GM18499 (cell line): ENCODE data around the gene SETD1A.

Experiments
- ATAC-seq: cut with Tn5 transposase; IDR thresholded peaks from one replicate; pipeline ENCODE4 v1.9.1; 2021; ENCODE audit warnings: moderate number of reproducible peaks; ENCODE audit not compliant: insufficient read depth, unreplicated experiment

The SETD1A gene

GRCh38 chr16:30980023-30980371, 22.4 kb downstream of the SETD1A start:
- ATAC-seq = no peak

GRCh38 chr16:30980434-30980833, 22.9 kb downstream of the SETD1A start:
- no peak for ATAC-seq

- no peak for ATAC-seq
Measured at GRCh38 chr16:30980959-30981358, 23.4 kb downstream of the SETD1A start.

- ATAC-seq = no peak
Measured at GRCh38 chr16:30982548-30983288, 25.2 kb downstream of the SETD1A start.

GRCh38 chr16:30983289-30983889, 25.8 kb downstream of the SETD1A start:
- ATAC-seq = no peak

- no peak for ATAC-seq
Measured at GRCh38 chr16:30983898-30984610, 26.5 kb downstream of the SETD1A start.

- no peak for ATAC-seq
Measured at GRCh38 chr16:30984669-30985400, 27.3 kb downstream of the SETD1A start, which contains the start of gene HSD3B7. Gene HSD3B7, plus strand, starts transcription at chr16:30985207. Its CDS starts 452 bp downstream, at chr16:30985659.

- no peak for ATAC-seq
Measured at GRCh38 chr16:30985401-30986128, 28.0 kb downstream of the SETD1A start.

- ATAC-seq = no peak
Measured at GRCh38 chr16:30986129-30986991, 28.8 kb downstream of the SETD1A start.

GRCh38 chr16:30987581-30988190, 30.1 kb downstream of the SETD1A start:
- no peak for ATAC-seq

- ATAC-seq = no peak
Measured at GRCh38 chr16:30989469-30990047, 32.0 kb downstream of the SETD1A start.

GRCh38 chr16:30990105-30990504, 32.6 kb downstream of the SETD1A start:
- no peak for ATAC-seq

- no peak for ATAC-seq
Measured at GRCh38 chr16:30991052-30991451, 33.5 kb downstream of the SETD1A start.

- ATAC-seq = no peak
Measured at GRCh38 chr16:30992276-30992780, 34.8 kb downstream of the SETD1A start.

GRCh38 chr16:30992931-30993816, 35.6 kb downstream of the SETD1A start:
- no peak for ATAC-seq

- no peak for ATAC-seq
Measured at GRCh38 chr16:30995927-30996323, 38.4 kb downstream of the SETD1A start.

GRCh38 chr16:30996324-30996984, 38.9 kb downstream of the SETD1A start:
- ATAC-seq = no peak
